Activated naive CD4-positive, alpha-beta T cell treated with anti-CD3 and anti-CD28 coated beads, Interleukin-2, amount 50 U/mL, for 24 hours (primary cell): ENCODE results near the gene TSEN15.

Source experiments
- H3K27ac Mint-ChIP-seq: one replicate; pipeline ENCODE4 v1.8.0; 2021; ENCODE audit warnings: mild to moderate bottlenecking, mixed read lengths
- H3K27me3 Mint-ChIP-seq: one replicate; pipeline ENCODE4 v1.8.0; 2021; ENCODE audit warnings: mixed read lengths
- H3K36me3 Mint-ChIP-seq: one replicate; pipeline ENCODE4 v1.8.0; 2021; ENCODE audit warnings: mixed read lengths
- H3K4me1 Mint-ChIP-seq: one replicate; pipeline ENCODE4 v1.8.0; 2021; ENCODE audit warnings: mixed read lengths
- H3K4me3 Mint-ChIP-seq: one replicate; pipeline ENCODE4 v1.8.0; 2021; ENCODE audit warnings: mild to moderate bottlenecking, mixed read lengths
- H3K9me3 Mint-ChIP-seq: one replicate; pipeline ENCODE4 v1.8.0; 2021; ENCODE audit warnings: mixed read lengths

The TSEN15 gene

DNA sequence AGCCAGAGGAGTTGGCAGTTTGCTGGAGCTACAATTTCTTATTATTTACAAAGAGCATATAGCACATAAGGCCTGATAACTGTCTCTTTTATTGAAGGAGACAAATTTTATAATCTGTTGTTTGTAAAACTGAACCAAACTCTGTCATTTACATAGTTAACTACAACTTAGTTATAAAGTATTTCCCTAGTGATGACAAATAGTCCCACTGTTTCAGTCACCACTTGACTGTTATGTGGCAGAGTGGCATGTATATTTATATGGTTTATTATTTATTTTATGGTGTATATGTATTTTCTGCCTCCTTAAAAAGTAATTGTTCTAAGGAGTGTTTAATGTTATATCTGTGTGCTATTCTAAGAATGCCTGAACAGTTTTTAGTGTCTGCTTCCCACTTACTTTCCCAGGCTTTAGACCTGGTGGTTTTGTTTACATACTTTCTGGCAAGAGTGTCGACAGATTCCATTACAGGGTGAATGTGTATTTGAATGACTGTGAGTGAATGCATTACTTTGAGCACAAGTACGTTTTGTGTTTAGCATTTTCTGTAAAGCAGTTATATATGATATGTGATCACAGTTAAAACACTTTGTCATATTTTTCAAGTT lies 10.0 kb downstream of the TSEN15 start:
- Mint-ChIP-seq H3K27me3 (no peaks in the 10 kb centered on the region), H3K9me3 (no peaks in the 10 kb centered on the region), H3K27ac (no peak overlapping the region), H3K4me1 (peaks cover 44% of the 10 kb centered on the region), H3K4me3 (no peak overlapping the region), H3K36me3 (peaks cover 31% of the 10 kb centered on the region)

DNA sequence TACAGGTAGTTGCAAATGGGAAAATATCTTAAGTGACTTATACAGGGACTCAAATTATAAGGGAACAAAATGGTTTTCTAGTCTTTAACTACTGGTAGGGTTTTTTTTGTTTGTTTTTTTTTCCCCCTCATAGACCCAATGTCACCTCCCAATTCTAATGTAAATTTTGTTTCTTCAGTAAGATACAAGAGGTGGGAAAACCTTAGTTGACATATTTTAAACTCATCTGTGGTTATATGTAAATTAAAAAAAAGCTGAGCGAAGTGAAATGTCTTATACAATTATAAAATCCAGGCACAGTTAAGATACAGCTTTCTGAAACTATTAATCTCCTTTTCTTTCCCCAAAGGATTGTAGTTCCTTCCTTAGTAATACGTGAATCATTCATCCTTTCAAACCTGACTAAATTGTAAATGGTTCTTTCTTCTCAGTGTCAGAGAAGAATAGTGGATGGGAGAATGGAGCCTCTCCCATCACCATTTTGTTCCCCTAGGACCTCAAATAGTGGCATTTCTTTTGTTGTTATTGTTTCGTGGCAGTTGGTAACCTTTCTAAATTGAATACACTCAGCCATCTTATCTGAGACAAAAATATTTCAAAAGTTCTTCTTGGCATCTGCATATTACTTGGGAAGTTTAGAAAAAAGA lies 11.2 kb downstream of the TSEN15 start:
- H3K4me3 Mint-ChIP-seq, result no peak overlapping the region
- H3K9me3 Mint-ChIP-seq, result no peaks in the 10 kb centered on the region
- no peaks in the 10 kb centered on the region for H3K27me3 Mint-ChIP-seq
- peaks cover 39% of the 10 kb centered on the region for H3K4me1 Mint-ChIP-seq
- no peak overlapping the region for H3K27ac Mint-ChIP-seq
- peaks cover 31% of the 10 kb centered on the region for H3K36me3 Mint-ChIP-seq

GRCh38 chr1:184065559-184065958 lies 14.0 kb downstream of the TSEN15 start:
- Mint-ChIP-seq H3K27ac (no peak overlapping the region), H3K27me3 (no peaks in the 10 kb centered on the region), H3K9me3 (no peaks in the 10 kb centered on the region), H3K4me3 (no peak overlapping the region), H3K4me1 (peaks cover 27% of the 10 kb centered on the region), H3K36me3 (peaks cover 26% of the 10 kb centered on the region)

GRCh38 chr1:184068354-184068753 lies 16.8 kb downstream of the TSEN15 start:
- no peak overlapping the region for H3K4me3 Mint-ChIP-seq
- no peak overlapping the region for H3K27ac Mint-ChIP-seq
- H3K9me3 Mint-ChIP-seq, result no peaks in the 10 kb centered on the region
- no peaks in the 10 kb centered on the region for H3K27me3 Mint-ChIP-seq
- H3K36me3 Mint-ChIP-seq, result peaks cover 30% of the 10 kb centered on the region
- peaks cover 11% of the 10 kb centered on the region for H3K4me1 Mint-ChIP-seq

- Mint-ChIP-seq H3K4me1 (peaks cover 5% of the 10 kb centered on the region), H3K36me3 (peaks cover 24% of the 10 kb centered on the region), H3K27ac (no peak overlapping the region), H3K9me3 (no peaks in the 10 kb centered on the region), H3K27me3 (no peaks in the 10 kb centered on the region), H3K4me3 (no peak overlapping the region)
Measured at GRCh38 chr1:184069675-184070074, 18.1 kb downstream of the TSEN15 start.

DNA sequence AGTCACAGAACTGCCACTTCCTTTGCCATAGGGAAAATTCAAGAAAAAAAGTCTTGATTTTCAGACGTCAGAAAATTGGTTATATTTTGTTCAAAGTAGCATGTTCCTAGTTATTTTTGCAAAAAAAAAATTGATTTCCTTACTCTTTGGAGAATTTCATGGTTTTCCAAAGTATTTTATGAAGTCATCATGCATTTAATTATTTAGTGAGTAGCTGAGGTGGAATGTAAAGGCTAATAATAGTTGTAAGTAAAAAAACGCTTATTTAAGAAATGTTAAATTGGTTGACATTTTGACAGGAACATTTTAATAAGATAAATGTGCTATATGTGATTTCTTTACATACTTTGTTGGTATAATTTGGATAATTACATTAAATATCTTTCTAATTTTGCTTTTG lies 20.8 kb downstream of the TSEN15 start:
- H3K4me1 Mint-ChIP-seq, result no peaks in the 10 kb centered on the region
- peaks cover 11% of the 10 kb centered on the region for H3K36me3 Mint-ChIP-seq
- no peaks in the 10 kb centered on the region for H3K27me3 Mint-ChIP-seq
- H3K4me3 Mint-ChIP-seq, result no peak overlapping the region
- H3K27ac Mint-ChIP-seq, result no peak overlapping the region
- no peaks in the 10 kb centered on the region for H3K9me3 Mint-ChIP-seq

GRCh38 chr1:184074383-184074782 lies 22.9 kb downstream of the TSEN15 start:
- Mint-ChIP-seq H3K36me3 (peaks cover 14% of the 10 kb centered on the region), H3K4me3 (no peak overlapping the region), H3K27ac (no peak overlapping the region), H3K27me3 (no peaks in the 10 kb centered on the region), H3K9me3 (no peaks in the 10 kb centered on the region), H3K4me1 (no peaks in the 10 kb centered on the region)

DNA sequence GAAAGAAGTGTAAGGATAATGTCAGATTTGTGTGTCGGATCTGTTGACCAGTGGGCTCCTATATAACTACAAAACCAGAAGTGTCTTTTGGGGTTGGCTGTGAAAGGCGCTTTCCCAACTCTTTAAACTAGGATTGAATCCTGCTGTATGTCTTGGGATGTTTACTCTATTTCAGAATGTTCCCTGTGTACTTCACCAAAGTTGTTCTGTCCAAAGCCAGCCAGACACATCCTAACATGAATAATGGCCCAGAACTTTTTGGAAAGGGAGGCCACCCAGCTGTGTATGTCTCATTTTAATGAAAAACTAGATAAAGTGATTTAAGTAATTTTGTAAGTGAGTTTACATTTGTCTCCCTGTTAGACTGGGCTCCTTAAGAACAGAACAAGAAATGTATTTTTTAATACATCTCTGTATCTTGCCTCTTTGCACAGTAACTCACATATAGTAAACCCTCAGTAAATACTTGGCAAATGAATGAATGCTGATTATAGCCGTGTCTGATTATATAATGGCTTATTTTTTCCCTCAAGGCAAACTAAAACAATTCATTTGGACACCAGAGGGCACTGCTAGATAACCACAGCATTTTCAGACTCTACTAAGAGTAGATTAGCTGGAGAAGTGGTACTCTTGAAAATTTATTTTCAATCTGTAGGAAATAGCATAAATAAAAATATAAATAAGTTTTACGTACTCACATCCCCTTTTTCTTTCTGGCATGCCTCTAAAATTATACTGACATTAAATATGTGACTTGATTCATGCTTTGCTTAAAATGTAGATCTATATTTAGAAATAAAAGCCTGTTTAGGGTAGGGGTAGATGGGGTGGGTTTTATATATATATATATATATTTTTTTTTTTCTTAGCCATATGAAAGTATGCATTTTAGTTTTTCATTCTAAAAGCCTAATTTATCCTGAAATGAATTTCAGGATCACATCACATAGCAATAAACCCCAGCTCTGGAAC lies 23.8 kb downstream of the TSEN15 start:
- no peaks in the 10 kb centered on the region for H3K4me1 Mint-ChIP-seq
- H3K9me3 Mint-ChIP-seq, result no peaks in the 10 kb centered on the region
- H3K4me3 Mint-ChIP-seq, result no peak overlapping the region
- H3K36me3 Mint-ChIP-seq, result peaks cover 14% of the 10 kb centered on the region
- H3K27me3 Mint-ChIP-seq, result no peaks in the 10 kb centered on the region
- H3K27ac Mint-ChIP-seq, result no peak overlapping the region

DNA sequence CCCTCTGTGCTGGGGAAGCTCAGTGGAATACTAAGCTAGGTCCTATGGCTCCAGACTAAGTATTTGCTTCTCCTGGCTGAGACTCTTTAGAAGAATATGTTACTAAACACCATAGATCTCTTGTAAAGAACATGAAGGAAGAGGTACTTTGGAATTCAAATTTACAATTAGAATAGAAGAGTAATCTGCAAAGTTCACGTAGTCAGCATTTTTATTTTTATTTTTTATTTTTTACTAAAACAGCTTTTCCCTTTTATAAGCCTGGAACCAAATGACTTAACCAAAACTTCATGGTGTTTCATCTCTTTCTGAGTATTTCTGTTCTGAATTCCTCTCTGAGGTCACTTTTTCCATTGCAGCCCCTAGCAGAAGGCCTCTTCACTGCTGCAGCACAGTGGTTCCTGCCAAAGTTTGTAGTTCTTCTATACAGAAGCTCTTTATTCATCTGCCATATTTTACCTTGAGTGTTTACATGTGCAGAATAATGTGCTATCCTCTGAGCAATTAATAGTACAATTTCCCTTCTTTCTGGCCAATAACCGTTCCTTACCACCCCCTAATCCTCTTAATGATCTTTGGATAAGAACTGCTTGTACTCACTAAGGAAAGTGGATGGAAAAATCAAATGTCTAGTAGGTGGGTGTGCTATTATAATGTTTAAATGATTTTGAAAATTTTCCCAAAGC lies 27.2 kb downstream of the TSEN15 start:
- Mint-ChIP-seq H3K36me3 (peaks cover 3% of the 10 kb centered on the region), H3K27ac (no peak overlapping the region), H3K9me3 (no peaks in the 10 kb centered on the region), H3K27me3 (no peaks in the 10 kb centered on the region), H3K4me1 (no peaks in the 10 kb centered on the region), H3K4me3 (no peak overlapping the region)

- H3K4me3 Mint-ChIP-seq, result no peak overlapping the region
- peaks cover 3% of the 10 kb centered on the region for H3K36me3 Mint-ChIP-seq
- no peak overlapping the region for H3K27ac Mint-ChIP-seq
- H3K9me3 Mint-ChIP-seq, result no peaks in the 10 kb centered on the region
- no peaks in the 10 kb centered on the region for H3K4me1 Mint-ChIP-seq
- no peaks in the 10 kb centered on the region for H3K27me3 Mint-ChIP-seq
Measured at GRCh38 chr1:184080309-184080708, 28.8 kb downstream of the TSEN15 start.

- H3K4me3 Mint-ChIP-seq, result no peak overlapping the region
- peaks cover 13% of the 10 kb centered on the region for H3K36me3 Mint-ChIP-seq
- no peaks in the 10 kb centered on the region for H3K4me1 Mint-ChIP-seq
- no peaks in the 10 kb centered on the region for H3K27me3 Mint-ChIP-seq
- no peaks in the 10 kb centered on the region for H3K9me3 Mint-ChIP-seq
- no peak overlapping the region for H3K27ac Mint-ChIP-seq
Measured at GRCh38 chr1:184082541-184083415, 31.2 kb downstream of the TSEN15 start.

DNA sequence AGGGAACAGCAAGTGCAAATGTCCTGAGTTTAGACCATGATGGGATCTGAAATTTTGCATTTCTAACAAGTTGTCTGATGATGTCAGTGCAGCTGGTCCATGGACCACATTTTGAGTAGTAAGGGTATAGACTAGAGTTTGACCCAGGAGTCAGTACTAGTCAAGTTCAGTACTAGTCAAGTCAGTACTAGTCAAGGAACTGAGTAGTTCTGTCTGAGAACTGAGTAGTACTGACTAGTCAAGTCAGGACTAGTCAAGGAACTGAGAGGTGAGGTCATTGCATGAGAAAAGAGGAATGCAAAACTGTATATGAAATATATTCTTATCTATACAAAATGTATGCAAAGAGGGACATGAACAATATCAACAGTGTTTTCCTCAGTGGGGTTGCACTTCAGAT lies 34.1 kb downstream of the TSEN15 start:
- Mint-ChIP-seq H3K4me1 (no peaks in the 10 kb centered on the region), H3K4me3 (no peak overlapping the region)

GRCh38 chr1:184088037-184088436 lies 36.5 kb downstream of the TSEN15 start:
- no peaks in the 10 kb centered on the region for H3K27me3 Mint-ChIP-seq
- H3K4me3 Mint-ChIP-seq, result no peak overlapping the region
- H3K36me3 Mint-ChIP-seq, result peaks cover 16% of the 10 kb centered on the region
- no peaks in the 10 kb centered on the region for H3K9me3 Mint-ChIP-seq
- no peaks in the 10 kb centered on the region for H3K4me1 Mint-ChIP-seq
- no peak overlapping the region for H3K27ac Mint-ChIP-seq

More for the DNA sequence above, 34.1 kb downstream of the TSEN15 start:
- Mint-ChIP-seq H3K27ac (no peak overlapping the region), H3K36me3 (peaks cover 16% of the 10 kb centered on the region), H3K27me3 (no peaks in the 10 kb centered on the region), H3K9me3 (no peaks in the 10 kb centered on the region)

DNA sequence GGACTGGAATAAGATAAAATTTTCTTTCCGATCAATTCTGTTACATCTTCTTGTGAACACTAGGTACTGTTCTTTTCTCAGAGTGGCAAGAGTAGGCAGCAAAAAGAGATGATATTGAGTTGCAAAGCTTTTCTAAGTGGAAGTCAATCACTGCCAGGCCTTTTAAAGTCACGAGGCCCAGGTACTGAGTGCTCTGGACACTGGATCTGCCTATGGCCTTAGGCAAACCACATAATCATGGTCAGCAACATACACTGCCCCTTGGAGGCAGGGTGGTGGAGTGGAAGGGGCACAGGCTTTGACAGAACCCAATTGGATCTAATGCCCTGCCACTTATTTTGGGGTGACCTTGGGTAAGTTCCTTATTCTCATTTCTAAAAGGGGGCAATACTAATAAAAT lies 41.5 kb downstream of the TSEN15 start:
- no peak overlapping the region for H3K4me3 Mint-ChIP-seq
- H3K4me1 Mint-ChIP-seq, result no peaks in the 10 kb centered on the region
- H3K9me3 Mint-ChIP-seq, result no peaks in the 10 kb centered on the region
- peaks cover 17% of the 10 kb centered on the region for H3K36me3 Mint-ChIP-seq
- no peaks in the 10 kb centered on the region for H3K27me3 Mint-ChIP-seq
- H3K27ac Mint-ChIP-seq, result no peak overlapping the region

- Mint-ChIP-seq H3K27ac (no peak overlapping the region), H3K4me1 (no peaks in the 10 kb centered on the region), H3K36me3 (peaks cover 16% of the 10 kb centered on the region), H3K9me3 (no peaks in the 10 kb centered on the region), H3K4me3 (no peak overlapping the region), H3K27me3 (no peaks in the 10 kb centered on the region)
Measured at GRCh38 chr1:184096005-184096404, 44.5 kb downstream of the TSEN15 start.
